NB4 (cell line): ENCODE data around the gene RAPGEF6.
"Not testable (repeated sequence)": the region's sequence is repeated elsewhere in the genome, so short reads cannot be mapped to it uniquely, and the experiment has no call there.

Experiments
- DNase-seq: peaks from one replicate; pipeline ENCODE4 v3.0.0; 2010; ENCODE audit warnings: low read depth
- H3K4me3 ChIP-seq: one replicate; pipeline ENCODE4 v1.5.1; 2011; ENCODE audit warnings: mild to moderate bottlenecking, low read depth, low read length, moderate library complexity
- MYC ChIP-seq: IDR thresholded peaks from 2 replicates; pipeline ENCODE4 v1.6.1; 2011; ENCODE audit warnings: low read depth, low read length
- POLR2A ChIP-seq: IDR thresholded peaks from 2 replicates; pipeline ENCODE4 v1.6.1; 2011; ENCODE audit warnings: mild to moderate bottlenecking; ENCODE audit not compliant: insufficient read length; ENCODE audit errors: extremely low read depth
- TF ChIP-seq, protein P1 (sequence below): IDR thresholded peaks from 2 replicates; pipeline ENCODE4 v1.6.1; 2011; ENCODE audit warnings: low read depth, low read length
- TF ChIP-seq, protein P2 (sequence below): IDR thresholded peaks from one replicate; pipeline ENCODE4 v1.5.1; 2012; ENCODE audit warnings: low read depth, low read length

RAPGEF6 gene

GRCh38 chr5:131605086-131605485 is 29.9 kb downstream of the RAPGEF6 start:
- TF ChIP-seq, protein P1, sequence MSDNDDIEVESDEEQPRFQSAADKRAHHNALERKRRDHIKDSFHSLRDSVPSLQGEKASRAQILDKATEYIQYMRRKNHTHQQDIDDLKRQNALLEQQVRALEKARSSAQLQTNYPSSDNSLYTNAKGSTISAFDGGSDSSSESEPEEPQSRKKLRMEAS: no peak
- TF ChIP-seq POLR2A (no peak), MYC (no peak)
- TF ChIP-seq, protein P2, sequence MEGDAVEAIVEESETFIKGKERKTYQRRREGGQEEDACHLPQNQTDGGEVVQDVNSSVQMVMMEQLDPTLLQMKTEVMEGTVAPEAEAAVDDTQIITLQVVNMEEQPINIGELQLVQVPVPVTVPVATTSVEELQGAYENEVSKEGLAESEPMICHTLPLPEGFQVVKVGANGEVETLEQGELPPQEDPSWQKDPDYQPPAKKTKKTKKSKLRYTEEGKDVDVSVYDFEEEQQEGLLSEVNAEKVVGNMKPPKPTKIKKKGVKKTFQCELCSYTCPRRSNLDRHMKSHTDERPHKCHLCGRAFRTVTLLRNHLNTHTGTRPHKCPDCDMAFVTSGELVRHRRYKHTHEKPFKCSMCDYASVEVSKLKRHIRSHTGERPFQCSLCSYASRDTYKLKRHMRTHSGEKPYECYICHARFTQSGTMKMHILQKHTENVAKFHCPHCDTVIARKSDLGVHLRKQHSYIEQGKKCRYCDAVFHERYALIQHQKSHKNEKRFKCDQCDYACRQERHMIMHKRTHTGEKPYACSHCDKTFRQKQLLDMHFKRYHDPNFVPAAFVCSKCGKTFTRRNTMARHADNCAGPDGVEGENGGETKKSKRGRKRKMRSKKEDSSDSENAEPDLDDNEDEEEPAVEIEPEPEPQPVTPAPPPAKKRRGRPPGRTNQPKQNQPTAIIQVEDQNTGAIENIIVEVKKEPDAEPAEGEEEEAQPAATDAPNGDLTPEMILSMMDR: no peak
- no peak overlapping the region for H3K4me3 ChIP-seq
- DNase-seq: no peak

GRCh38 chr5:131595088-131596033 is 39.7 kb downstream of the RAPGEF6 start:
- TF ChIP-seq, protein P2: no peak
- TF ChIP-seq, protein P1: no peak
- TF ChIP-seq POLR2A (no peak), MYC (no peak)
- DNase-seq: no peak
- no peak overlapping the region for H3K4me3 ChIP-seq

- DNase-seq: no peak
- TF ChIP-seq, protein P1: no peak
- TF ChIP-seq, protein P2: no peak
These were observed 41.1 kb downstream of the RAPGEF6 start for GRCh38 chr5:131593921-131594320.

GRCh38 chr5:131593436-131593835 is 41.6 kb downstream of the RAPGEF6 start:
- not testable (repeated sequence) for H3K4me3 ChIP-seq, DNase-seq

More at GRCh38 chr5:131593921-131594320, 41.1 kb downstream of the RAPGEF6 start:
- H3K4me3 ChIP-seq: no peak overlapping the region

GRCh38 chr5:131589510-131590348 is 45.3 kb downstream of the RAPGEF6 start:
- DNase-seq: peak; percentile 71
- H3K4me3 ChIP-seq: no peak overlapping the region
- TF ChIP-seq, protein P1: no peak
- TF ChIP-seq, protein P2: peak; percentile 77
- no peak for TF ChIP-seq POLR2A
- TF ChIP-seq MYC: no peak

GRCh38 chr5:131587541-131587940 is 47.5 kb downstream of the RAPGEF6 start:
- no peak for DNase-seq
- TF ChIP-seq POLR2A: no peak
- no peak for TF ChIP-seq MYC
- TF ChIP-seq, protein P1: no peak
- TF ChIP-seq, protein P2: no peak
- H3K4me3 ChIP-seq: no peak overlapping the region
